ENCODE measurements around the gene PSME3. TPM values are rescaled to one million over a fixed set of nuclear protein-coding genes. Genes with fewer than 3 reads are reported as not detected.

Gene PSME3
- total and polyA plus RNA-seq, 3 donors from 2014 or later, result 79.7 to 135 (median 92.1) TPM

DNA sequence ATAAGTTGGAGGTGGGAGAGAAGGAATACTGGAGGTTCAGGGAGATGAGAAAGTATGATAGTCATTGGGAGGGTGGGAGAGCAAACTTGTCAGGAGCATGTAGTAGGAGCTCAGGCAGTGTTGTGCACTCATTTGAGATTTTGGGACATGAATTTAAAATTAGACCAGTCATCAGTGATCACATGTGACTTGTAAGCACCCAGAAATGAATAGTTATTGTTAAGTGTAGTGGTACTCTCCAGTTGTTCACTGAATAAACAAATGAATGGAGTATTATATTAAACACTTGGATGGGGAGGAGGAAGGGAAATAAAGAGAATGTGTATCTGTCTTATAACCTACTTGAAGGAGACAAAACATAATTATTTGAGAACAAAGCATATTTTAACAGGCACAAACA, 2.2 kb upstream of the PSME3 start:
- H3K9me3 ChIP-seq, result no peaks in the 10 kb centered on the region
- no peaks in the 10 kb centered on the region for H3K27me3 ChIP-seq
- DNase-seq, result no peak
- intact Hi-C loops (cut with DNase I; ENCODE audit: low total_unique reads), result no loop called here
- H3K4me1 ChIP-seq, result peaks cover 10% of the 10 kb centered on the region
- H3K36me3 ChIP-seq (ENCODE audit: low read depth, missing control alignments), result no peaks in the 10 kb centered on the region
- TF ChIP-seq, protein P1, sequence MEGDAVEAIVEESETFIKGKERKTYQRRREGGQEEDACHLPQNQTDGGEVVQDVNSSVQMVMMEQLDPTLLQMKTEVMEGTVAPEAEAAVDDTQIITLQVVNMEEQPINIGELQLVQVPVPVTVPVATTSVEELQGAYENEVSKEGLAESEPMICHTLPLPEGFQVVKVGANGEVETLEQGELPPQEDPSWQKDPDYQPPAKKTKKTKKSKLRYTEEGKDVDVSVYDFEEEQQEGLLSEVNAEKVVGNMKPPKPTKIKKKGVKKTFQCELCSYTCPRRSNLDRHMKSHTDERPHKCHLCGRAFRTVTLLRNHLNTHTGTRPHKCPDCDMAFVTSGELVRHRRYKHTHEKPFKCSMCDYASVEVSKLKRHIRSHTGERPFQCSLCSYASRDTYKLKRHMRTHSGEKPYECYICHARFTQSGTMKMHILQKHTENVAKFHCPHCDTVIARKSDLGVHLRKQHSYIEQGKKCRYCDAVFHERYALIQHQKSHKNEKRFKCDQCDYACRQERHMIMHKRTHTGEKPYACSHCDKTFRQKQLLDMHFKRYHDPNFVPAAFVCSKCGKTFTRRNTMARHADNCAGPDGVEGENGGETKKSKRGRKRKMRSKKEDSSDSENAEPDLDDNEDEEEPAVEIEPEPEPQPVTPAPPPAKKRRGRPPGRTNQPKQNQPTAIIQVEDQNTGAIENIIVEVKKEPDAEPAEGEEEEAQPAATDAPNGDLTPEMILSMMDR (IDR thresholded peaks at IDR 0.05), result no peak
- TF ChIP-seq POLR2A (IDR thresholded peaks at IDR 0.05), result no peak
- H3K4me3 ChIP-seq, result no peak overlapping the region
- H3K27ac ChIP-seq, result no peak overlapping the region

GRCh38 chr17:42832213-42832933, 824 bp upstream of the PSME3 start:
- peak overlapping the region; percentile 87 to 99 for H3K4me3 ChIP-seq
- no peaks in the 10 kb centered on the region for H3K36me3 ChIP-seq (ENCODE audit: low read depth, missing control alignments)
- DNase-seq, result no peak
- H3K9me3 ChIP-seq, result no peaks in the 10 kb centered on the region
- peak overlapping the region; percentile 77 to 87 for H3K27ac ChIP-seq
- whole genome bisulfite sequencing, 2 donors, result 32 to 47% methylated on average over 9 of the region's 9 CpGs
- intact Hi-C loops (cut with DNase I; ENCODE audit: low total_unique reads), result no loop called here
- TF ChIP-seq POLR2A (IDR thresholded peaks at IDR 0.05), result no peak
- TF ChIP-seq, protein P1 (IDR thresholded peaks at IDR 0.05), result no peak
- H3K27me3 ChIP-seq, result no peaks in the 10 kb centered on the region
- H3K4me1 ChIP-seq, result peaks cover 10% of the 10 kb centered on the region

- DNase-seq, result peak; percentile 23
- 6 to 7% methylated on average over 13 to 18 of the region's 18 CpGs for WGBS, 2 donors
- H3K27me3 ChIP-seq, result no peaks in the 10 kb centered on the region
- H3K4me1 ChIP-seq, result peaks cover 10% of the 10 kb centered on the region
- no peaks in the 10 kb centered on the region for H3K9me3 ChIP-seq
- intact Hi-C loops (cut with DNase I; ENCODE audit: low total_unique reads), result no loop called here
- H3K27ac ChIP-seq, result peak overlapping the region; percentile 77 to 87
- TF ChIP-seq POLR2A (IDR thresholded peaks at IDR 0.05), result no peak
- H3K36me3 ChIP-seq (ENCODE audit: low read depth, missing control alignments), result no peaks in the 10 kb centered on the region
- H3K4me3 ChIP-seq, result peak overlapping the region; percentile 87 to 99
These were observed 698 bp downstream of the PSME3 start for GRCh38 chr17:42833767-42834422.

GRCh38 chr17:42835732-42836131, 2.5 kb downstream of the PSME3 start:
- H3K27me3 ChIP-seq, result no peaks in the 10 kb centered on the region
- DNase-seq, result no peak
- H3K4me1 ChIP-seq, result peaks cover 10% of the 10 kb centered on the region
- 91 to 97% methylated on average over 6 of the region's 6 CpGs for WGBS, 2 donors
- intact Hi-C loops (cut with DNase I; ENCODE audit: low total_unique reads), result no loop called here
- H3K4me3 ChIP-seq, result no peak overlapping the region
- no peaks in the 10 kb centered on the region for H3K36me3 ChIP-seq (ENCODE audit: low read depth, missing control alignments)
- no peaks in the 10 kb centered on the region for H3K9me3 ChIP-seq
- TF ChIP-seq, protein P1 (IDR thresholded peaks at IDR 0.05), result no peak
- no peak for TF ChIP-seq POLR2A (IDR thresholded peaks at IDR 0.05)
- H3K27ac ChIP-seq, result no peak overlapping the region

DNA sequence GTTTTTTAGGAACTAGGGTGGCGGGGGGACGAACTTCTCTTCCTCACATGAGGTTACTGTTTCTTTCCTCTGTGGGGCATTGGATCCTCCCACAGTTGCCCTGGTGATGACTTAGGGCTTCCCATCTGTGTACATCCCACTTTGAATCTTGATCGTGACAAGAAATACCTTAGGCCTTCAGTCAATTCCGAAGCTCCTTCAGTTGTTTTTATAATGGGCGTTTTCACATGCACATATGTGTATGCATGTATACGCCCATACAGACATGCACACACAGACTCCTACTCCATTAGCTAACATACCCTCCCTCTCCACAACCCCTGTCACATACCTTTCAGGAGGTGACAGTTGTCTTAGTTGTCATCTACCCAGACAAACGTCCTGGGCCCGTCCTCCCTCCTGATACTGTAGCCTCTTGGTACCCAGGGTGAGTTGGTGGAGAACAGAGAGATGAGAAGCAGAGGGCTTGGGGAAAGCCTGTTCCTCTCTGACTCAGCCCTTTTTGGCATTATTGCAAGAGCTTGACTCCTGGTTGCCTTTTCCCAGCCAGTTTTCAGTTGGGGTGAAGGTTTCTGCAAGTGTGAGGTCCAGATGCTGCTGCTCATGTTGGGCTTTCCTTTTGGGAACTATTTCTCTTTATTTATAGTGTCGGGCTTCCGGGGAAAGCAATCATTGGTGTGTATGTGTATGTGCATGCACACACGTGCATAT, 8.9 kb downstream of the PSME3 start:
- Histone ChIP-seq H3K9me3 (no peaks in the 10 kb centered on the region), H3K4me1 (no peaks in the 10 kb centered on the region), H3K36me3 (ENCODE audit: low read depth, missing control alignments) (no peaks in the 10 kb centered on the region), H3K27ac (no peak overlapping the region), H3K4me3 (no peak overlapping the region), H3K27me3 (no peaks in the 10 kb centered on the region)
- no peak for TF ChIP-seq POLR2A (IDR thresholded peaks at IDR 0.05)
- TF ChIP-seq, protein P1 (IDR thresholded peaks at IDR 0.05), result no peak
- WGBS, 2 donors, result 71 to 75% methylated on average over 11 of the region's 11 CpGs
- DNase-seq, result peak; percentile 25
- intact Hi-C loops (cut with DNase I; ENCODE audit: low total_unique reads), result loop anchor here (5.0 kb wide), 1 partner anchor 85 kb away; no protein-coding TSS in a partner anchor

Data from testis (tissue), 3 donors.